OCI-M2 (cell line): ENCODE data around the gene DXO.
A peak's percentile ranks its signal among the peaks of the same experiment; 100 is the strongest.
"Not testable (repeated sequence)": the region's sequence is repeated elsewhere in the genome, so short reads cannot be mapped to it uniquely, and the experiment has no call there.

Experiments used
- DNase-seq: peaks from one replicate; lab custom pipeline; 2025; ENCODE audit not compliant: unreplicated experiment; lab: John Stamatoyannopoulos, UW

Gene DXO

GRCh38 chr6:31971993-31972708, at the start of gene DXO:
Gene DXO, minus strand, starts transcription at chr6:31972138. Its CDS starts 463 bp downstream, at chr6:31971675.
- peak; percentile 92 for DNase-seq

GRCh38 chr6:32014547-32014946, 42.6 kb upstream of the DXO start, which contains the start of gene C4B:
Gene C4B, plus strand, starts transcription at chr6:32014795. Its CDS starts 51 bp downstream, at chr6:32014846.
- not testable (repeated sequence) for DNase-seq

GRCh38 chr6:32013738-32014137, 41.8 kb upstream of the DXO start:
- not testable (repeated sequence) for DNase-seq

GRCh38 chr6:32012941-32013617, 41.1 kb upstream of the DXO start:
- not testable (repeated sequence) for DNase-seq

GRCh38 chr6:32010856-32011530, 39.1 kb upstream of the DXO start:
- not testable (repeated sequence) for DNase-seq

- DNase-seq: not testable (repeated sequence)
Measured at GRCh38 chr6:32009537-32009936, 37.6 kb upstream of the DXO start.

- not testable (repeated sequence) for DNase-seq
Measured at GRCh38 chr6:32008616-32009015, 36.7 kb upstream of the DXO start.

- not testable (repeated sequence) for DNase-seq
Measured at GRCh38 chr6:32008037-32008436, 36.1 kb upstream of the DXO start.

- not testable (repeated sequence) for DNase-seq
Measured at GRCh38 chr6:32007086-32007485, 35.1 kb upstream of the DXO start.

- DNase-seq: not testable (repeated sequence)
Measured at GRCh38 chr6:32005991-32006529, 34.1 kb upstream of the DXO start.

GRCh38 chr6:32005538-32005880, 33.6 kb upstream of the DXO start:
- not testable (repeated sequence) for DNase-seq

- not testable (repeated sequence) for DNase-seq
Measured at GRCh38 chr6:32004864-32005537, 33.1 kb upstream of the DXO start.

GRCh38 chr6:32004393-32004792, 32.5 kb upstream of the DXO start:
- DNase-seq: not testable (repeated sequence)

- not testable (repeated sequence) for DNase-seq
Measured at GRCh38 chr6:32003301-32003700, 31.4 kb upstream of the DXO start.

GRCh38 chr6:32002546-32003268, 30.8 kb upstream of the DXO start:
- DNase-seq: not testable (repeated sequence)

- not testable (repeated sequence) for DNase-seq
Measured at GRCh38 chr6:31996385-31996784, 24.4 kb upstream of the DXO start.

GRCh38 chr6:31994421-31994820, 22.5 kb upstream of the DXO start:
- DNase-seq: not testable (repeated sequence)

GRCh38 chr6:31989363-31989762, 17.4 kb upstream of the DXO start:
- DNase-seq: not testable (repeated sequence)

GRCh38 chr6:31981744-31982143, 9.8 kb upstream of the DXO start, which contains the start of gene C4A:
Gene C4A, plus strand, starts transcription at chr6:31982057. Its CDS starts 51 bp downstream, at chr6:31982108.
- DNase-seq: not testable (repeated sequence)

GRCh38 chr6:31980998-31981397, 9.1 kb upstream of the DXO start:
- DNase-seq: not testable (repeated sequence)
